Hematopoietic multipotent progenitor cell treated with erythropoietin and hydrocortisone succinate and interleukin-3 and kit ligand, for 15 days (in vitro differentiated cells): ENCODE measurements around the gene C14orf132.

Experiments
- DNase-seq: peaks from one replicate; pipeline ENCODE4 v3.0.0-alpha.2; 2015; ENCODE audit warnings: low spot score

Gene C14orf132

GRCh38 chr14:96119947-96120346 is 80.8 kb downstream of the C14orf132 start:
- no peak for DNase-seq

- no peak for DNase-seq
Observed at GRCh38 chr14:96120392-96120791, 81.2 kb downstream of the C14orf132 start.

- DNase-seq, result no peak
Observed at GRCh38 chr14:96120941-96121340, 81.8 kb downstream of the C14orf132 start.

GRCh38 chr14:96121660-96122395 is 82.7 kb downstream of the C14orf132 start:
- DNase-seq, result no peak

GRCh38 chr14:96122496-96122895 is 83.3 kb downstream of the C14orf132 start:
- DNase-seq, result no peak

- DNase-seq, result no peak
Observed at GRCh38 chr14:96125536-96125935, 86.4 kb downstream of the C14orf132 start.

- no peak for DNase-seq
Observed at GRCh38 chr14:96126339-96126782, 87.2 kb downstream of the C14orf132 start.

- no peak for DNase-seq
Observed at GRCh38 chr14:96126783-96127271, 87.7 kb downstream of the C14orf132 start.

GRCh38 chr14:96129128-96129736 is 90.1 kb downstream of the C14orf132 start:
- no peak for DNase-seq

- no peak for DNase-seq
Observed at GRCh38 chr14:96130391-96130790, 91.2 kb downstream of the C14orf132 start.

GRCh38 chr14:96130854-96131253 is 91.7 kb downstream of the C14orf132 start:
- DNase-seq, result no peak

- no peak for DNase-seq
Observed at GRCh38 chr14:96131836-96132235, 92.7 kb downstream of the C14orf132 start.

- DNase-seq, result no peak
Observed at GRCh38 chr14:96134508-96134907, 95.3 kb downstream of the C14orf132 start.

- DNase-seq, result no peak
Observed at GRCh38 chr14:96135285-96135684, 96.1 kb downstream of the C14orf132 start.

- no peak for DNase-seq
Observed at GRCh38 chr14:96136371-96137005, 97.3 kb downstream of the C14orf132 start.

GRCh38 chr14:96138241-96138640 is 99.1 kb downstream of the C14orf132 start:
- no peak for DNase-seq

- DNase-seq, result no peak
Observed at GRCh38 chr14:96139169-96139568, 100.0 kb downstream of the C14orf132 start.

- DNase-seq, result no peak
Observed at GRCh38 chr14:96139879-96140278, 100.7 kb downstream of the C14orf132 start.

- DNase-seq, result no peak
Observed at GRCh38 chr14:96140952-96141351, 101.8 kb downstream of the C14orf132 start.
